Chondrocyte (in vitro differentiated cells): ENCODE data around the gene RBPJL. TPM values are rescaled to one million over a fixed set of nuclear protein-coding genes. Genes with fewer than 3 reads are reported as not detected.

Experiments
- DNase-seq: peaks from one replicate; pipeline ENCODE4 v3.0.0; 2021; ENCODE audit warnings: mixed read lengths, low spot score
- H3K27ac Mint-ChIP-seq: one replicate; pipeline ENCODE4 v1.8.0; 2021; ENCODE audit warnings: mild to moderate bottlenecking, moderate library complexity, mixed read lengths; ENCODE audit not compliant: unreplicated experiment
- H3K27me3 Mint-ChIP-seq: 2 replicates; pipeline ENCODE4 v1.8.0; 2021; ENCODE audit warnings: low read depth, mixed read lengths
- H3K36me3 Mint-ChIP-seq: 2 replicates; pipeline ENCODE4 v1.8.0; 2021; ENCODE audit warnings: low read depth, mixed read lengths
- H3K4me1 Mint-ChIP-seq: 2 replicates; pipeline ENCODE4 v1.8.0; 2021; ENCODE audit warnings: low read depth, mild to moderate bottlenecking, mixed read lengths
- H3K4me3 Mint-ChIP-seq: one replicate; pipeline ENCODE4 v1.8.0; 2021; ENCODE audit warnings: mild to moderate bottlenecking, moderate library complexity, mixed read lengths; ENCODE audit not compliant: unreplicated experiment
- H3K9me3 Mint-ChIP-seq: 2 replicates; pipeline ENCODE4 v1.8.0; 2021; ENCODE audit warnings: low read depth, mixed read lengths
- total RNA-seq: library from RNA; stranded (reverse); gene quantifications from 3 replicates; pipeline ENCODE4 v1.2.1, GENCODE V29; 2021
- TF ChIP-seq, protein P1 (sequence below): fragments of 200-600 bp; sonication (generic); IDR thresholded peaks from 2 replicates; pipeline ENCODE4 v1.5.0; 2021; ENCODE audit warnings: antibody characterized with exemption, mild to moderate bottlenecking, moderate library complexity

RBPJL gene
- total RNA-seq, 1 donor from 2014 or later: not detected

DNA sequence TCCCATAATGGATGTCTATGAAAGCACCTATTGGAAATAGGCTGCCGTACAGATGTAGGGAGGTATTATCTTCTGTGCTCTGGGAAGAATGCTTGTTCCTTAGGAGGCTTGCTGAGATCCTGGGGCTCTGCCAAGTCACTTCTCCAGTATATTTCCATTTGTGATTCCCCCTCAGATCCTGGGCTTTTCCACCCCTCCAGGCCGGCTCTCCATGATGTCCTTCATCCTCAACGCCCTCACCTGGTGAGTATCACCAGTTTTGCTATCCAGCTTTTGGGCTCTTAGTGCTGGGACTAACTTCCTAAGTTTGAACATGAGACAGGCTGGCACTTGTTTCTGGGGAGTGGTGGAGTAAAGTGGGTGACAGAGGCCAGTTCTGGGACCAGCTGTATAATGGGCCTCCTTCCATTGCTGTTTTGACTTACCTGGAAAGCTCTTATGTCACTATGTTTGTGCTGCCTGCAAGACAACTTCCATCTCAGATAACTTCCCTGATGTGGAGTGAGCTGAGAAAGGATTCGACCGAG lies 58.9 kb downstream of the RBPJL start:
- Mint-ChIP-seq H3K36me3 (peaks cover 13% of the 10 kb centered on the region), H3K4me1 (peaks cover 20% of the 10 kb centered on the region), H3K27ac (no peak overlapping the region), H3K9me3 (no peaks in the 10 kb centered on the region), H3K4me3 (no peak overlapping the region), H3K27me3 (no peaks in the 10 kb centered on the region)
- no peak for DNase-seq
- TF ChIP-seq, protein P1, sequence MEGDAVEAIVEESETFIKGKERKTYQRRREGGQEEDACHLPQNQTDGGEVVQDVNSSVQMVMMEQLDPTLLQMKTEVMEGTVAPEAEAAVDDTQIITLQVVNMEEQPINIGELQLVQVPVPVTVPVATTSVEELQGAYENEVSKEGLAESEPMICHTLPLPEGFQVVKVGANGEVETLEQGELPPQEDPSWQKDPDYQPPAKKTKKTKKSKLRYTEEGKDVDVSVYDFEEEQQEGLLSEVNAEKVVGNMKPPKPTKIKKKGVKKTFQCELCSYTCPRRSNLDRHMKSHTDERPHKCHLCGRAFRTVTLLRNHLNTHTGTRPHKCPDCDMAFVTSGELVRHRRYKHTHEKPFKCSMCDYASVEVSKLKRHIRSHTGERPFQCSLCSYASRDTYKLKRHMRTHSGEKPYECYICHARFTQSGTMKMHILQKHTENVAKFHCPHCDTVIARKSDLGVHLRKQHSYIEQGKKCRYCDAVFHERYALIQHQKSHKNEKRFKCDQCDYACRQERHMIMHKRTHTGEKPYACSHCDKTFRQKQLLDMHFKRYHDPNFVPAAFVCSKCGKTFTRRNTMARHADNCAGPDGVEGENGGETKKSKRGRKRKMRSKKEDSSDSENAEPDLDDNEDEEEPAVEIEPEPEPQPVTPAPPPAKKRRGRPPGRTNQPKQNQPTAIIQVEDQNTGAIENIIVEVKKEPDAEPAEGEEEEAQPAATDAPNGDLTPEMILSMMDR: no peak

DNA sequence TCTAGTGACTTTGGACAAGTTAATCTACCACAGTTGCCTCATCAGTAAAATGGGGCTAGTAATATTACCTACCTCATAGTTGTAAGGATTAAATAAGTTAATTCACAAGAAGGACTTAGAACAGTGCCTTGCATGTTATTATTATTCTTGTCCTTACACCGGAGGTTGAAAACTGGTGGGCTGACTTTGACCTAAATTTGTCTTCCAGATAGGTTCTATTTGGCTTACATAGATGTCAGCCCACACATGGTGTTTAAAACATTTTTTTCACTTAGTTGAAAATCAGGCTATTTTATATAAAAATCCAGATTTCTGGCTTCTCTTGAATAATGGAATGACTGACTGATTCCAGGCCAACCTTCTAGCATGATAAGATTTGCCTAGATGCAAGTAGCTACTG lies 59.6 kb downstream of the RBPJL start:
- Mint-ChIP-seq H3K36me3 (peaks cover 13% of the 10 kb centered on the region), H3K27me3 (no peaks in the 10 kb centered on the region), H3K4me1 (peaks cover 20% of the 10 kb centered on the region), H3K4me3 (no peak overlapping the region), H3K27ac (no peak overlapping the region), H3K9me3 (no peaks in the 10 kb centered on the region)
- no peak for DNase-seq
- TF ChIP-seq, protein P1: no peak

DNA sequence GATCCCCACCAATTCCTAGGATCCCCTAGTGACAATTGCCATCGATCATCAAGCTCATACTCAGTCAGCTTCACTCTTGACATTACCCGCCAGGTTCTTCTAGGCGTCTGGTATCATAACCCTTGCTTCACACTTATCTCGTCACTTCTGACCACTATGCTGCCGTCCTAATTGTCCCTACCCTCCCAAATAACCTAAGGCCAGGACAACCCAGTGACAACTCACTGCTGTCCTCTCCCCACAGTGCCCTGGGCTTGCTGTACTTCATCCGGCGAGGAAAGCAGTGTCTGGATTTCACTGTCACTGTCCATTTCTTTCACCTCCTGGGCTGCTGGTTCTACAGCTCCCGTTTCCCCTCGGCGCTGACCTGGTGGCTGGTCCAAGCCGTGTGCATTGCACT lies 60.0 kb downstream of the RBPJL start:
- DNase-seq: no peak
- no peak overlapping the region for H3K4me3 Mint-ChIP-seq

DNA sequence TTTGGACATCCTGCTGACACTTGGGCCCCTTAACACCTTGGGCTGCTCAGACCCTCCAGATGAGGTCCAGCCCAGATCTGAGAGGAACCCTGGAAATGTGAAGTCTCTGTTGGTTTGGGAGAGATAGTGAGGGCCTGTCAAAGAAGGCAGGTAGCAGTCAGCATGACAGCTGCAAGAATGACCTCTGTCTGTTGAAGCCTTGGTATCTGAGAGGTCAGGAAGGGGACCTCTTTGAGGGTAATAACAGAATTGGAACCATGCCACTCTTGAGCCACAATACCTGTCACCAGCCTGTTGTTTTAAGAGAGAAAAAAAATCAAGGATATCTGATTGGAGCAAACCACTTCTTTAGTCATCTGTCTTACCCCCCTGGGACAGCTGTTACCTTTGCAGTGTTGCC lies 60.5 kb downstream of the RBPJL start:
- H3K4me3 Mint-ChIP-seq: no peak overlapping the region
- TF ChIP-seq, protein P1: no peak
- DNase-seq: no peak
- no peak overlapping the region for H3K27ac Mint-ChIP-seq
- peaks cover 13% of the 10 kb centered on the region for H3K36me3 Mint-ChIP-seq
- H3K27me3 Mint-ChIP-seq: no peaks in the 10 kb centered on the region
- no peaks in the 10 kb centered on the region for H3K9me3 Mint-ChIP-seq
- peaks cover 20% of the 10 kb centered on the region for H3K4me1 Mint-ChIP-seq

More for the DNA sequence above, 60.0 kb downstream of the RBPJL start:
- peaks cover 20% of the 10 kb centered on the region for H3K4me1 Mint-ChIP-seq
- H3K27me3 Mint-ChIP-seq: no peaks in the 10 kb centered on the region
- peaks cover 13% of the 10 kb centered on the region for H3K36me3 Mint-ChIP-seq
- TF ChIP-seq, protein P1: no peak
- no peaks in the 10 kb centered on the region for H3K9me3 Mint-ChIP-seq
- no peak overlapping the region for H3K27ac Mint-ChIP-seq

Other genes starting within 250 kb of the RBPJL start
- gene KCNS1, start 205.7 kb upstream of the RBPJL start, total RNA-seq: 0.55 to 1.1 TPM (median 0.59 TPM) in 3 replicates
- not detected in 3 replicates for gene WFDC5, start 191.7 kb upstream of the RBPJL start, total RNA-seq
- gene WFDC12, start 182.4 kb upstream of the RBPJL start, total RNA-seq: not detected in 3 replicates
- gene PI3, start 131.9 kb upstream of the RBPJL start, total RNA-seq: not detected in 3 replicates
- gene SEMG1, start 99.8 kb upstream of the RBPJL start, total RNA-seq: not detected in 3 replicates
- not detected in 3 replicates for gene SEMG2, start 85.5 kb upstream of the RBPJL start, total RNA-seq
- gene SLPI, start 52.3 kb upstream of the RBPJL start, total RNA-seq: 0.40 to 1.3 TPM in 2 of 3 replicates, not detected in the other
- 0.10 to 0.26 TPM in 2 of 3 replicates, not detected in the other for gene MATN4, start 1.5 kb downstream of the RBPJL start, total RNA-seq
- gene SDC4, start 41.6 kb downstream of the RBPJL start, total RNA-seq: 17.1 to 21.4 TPM (median 21.2 TPM) in 3 replicates
- gene SYS1, start 56.3 kb downstream of the RBPJL start, total RNA-seq: 18.1 to 18.8 TPM (median 18.3 TPM) in 3 replicates
- not detected in 3 replicates for gene TP53TG5, start 71.5 kb downstream of the RBPJL start, total RNA-seq
- gene DBNDD2, start 101.4 kb downstream of the RBPJL start, total RNA-seq: 11.3 to 47.0 TPM (median 46.6 TPM) in 3 replicates
- 100.0 to 116 TPM (median 105 TPM) in 3 replicates for gene PIGT, start 109.3 kb downstream of the RBPJL start, total RNA-seq
- gene WFDC2, start 162.9 kb downstream of the RBPJL start, total RNA-seq: not detected in 3 replicates
- gene SPINT3, start 208.8 kb downstream of the RBPJL start, total RNA-seq: not detected in 3 replicates
- gene WFDC6, start 232.6 kb downstream of the RBPJL start, total RNA-seq: not detected in 3 replicates
- gene EPPIN, start 240.6 kb downstream of the RBPJL start, total RNA-seq: not detected in 3 replicates